Subcutaneous adipose tissue (tissue), 4 donors: ENCODE results near the gene RELCH. TPM values are rescaled to one million over a fixed set of nuclear protein-coding genes. Genes with fewer than 3 reads are reported as not detected.

Source experiments
- total RNA-seq, 4 donors: library from RNA; depleted of rRNA; stranded (reverse); fragments of >200 nt; gene quantifications; one replicate each; pipeline ENCODE4 v1.1.0, GENCODE V29; 2016
- TF ChIP-seq, protein P1 (sequence below): fragments of 450-650 bp; IDR thresholded peaks from one replicate; pipeline ENCODE4 v1.5.1; 2016; ENCODE audit warnings: low read depth, mild to moderate bottlenecking, control low read depth, antibody characterized with exemption, moderate library complexity

Gene RELCH, protein sequence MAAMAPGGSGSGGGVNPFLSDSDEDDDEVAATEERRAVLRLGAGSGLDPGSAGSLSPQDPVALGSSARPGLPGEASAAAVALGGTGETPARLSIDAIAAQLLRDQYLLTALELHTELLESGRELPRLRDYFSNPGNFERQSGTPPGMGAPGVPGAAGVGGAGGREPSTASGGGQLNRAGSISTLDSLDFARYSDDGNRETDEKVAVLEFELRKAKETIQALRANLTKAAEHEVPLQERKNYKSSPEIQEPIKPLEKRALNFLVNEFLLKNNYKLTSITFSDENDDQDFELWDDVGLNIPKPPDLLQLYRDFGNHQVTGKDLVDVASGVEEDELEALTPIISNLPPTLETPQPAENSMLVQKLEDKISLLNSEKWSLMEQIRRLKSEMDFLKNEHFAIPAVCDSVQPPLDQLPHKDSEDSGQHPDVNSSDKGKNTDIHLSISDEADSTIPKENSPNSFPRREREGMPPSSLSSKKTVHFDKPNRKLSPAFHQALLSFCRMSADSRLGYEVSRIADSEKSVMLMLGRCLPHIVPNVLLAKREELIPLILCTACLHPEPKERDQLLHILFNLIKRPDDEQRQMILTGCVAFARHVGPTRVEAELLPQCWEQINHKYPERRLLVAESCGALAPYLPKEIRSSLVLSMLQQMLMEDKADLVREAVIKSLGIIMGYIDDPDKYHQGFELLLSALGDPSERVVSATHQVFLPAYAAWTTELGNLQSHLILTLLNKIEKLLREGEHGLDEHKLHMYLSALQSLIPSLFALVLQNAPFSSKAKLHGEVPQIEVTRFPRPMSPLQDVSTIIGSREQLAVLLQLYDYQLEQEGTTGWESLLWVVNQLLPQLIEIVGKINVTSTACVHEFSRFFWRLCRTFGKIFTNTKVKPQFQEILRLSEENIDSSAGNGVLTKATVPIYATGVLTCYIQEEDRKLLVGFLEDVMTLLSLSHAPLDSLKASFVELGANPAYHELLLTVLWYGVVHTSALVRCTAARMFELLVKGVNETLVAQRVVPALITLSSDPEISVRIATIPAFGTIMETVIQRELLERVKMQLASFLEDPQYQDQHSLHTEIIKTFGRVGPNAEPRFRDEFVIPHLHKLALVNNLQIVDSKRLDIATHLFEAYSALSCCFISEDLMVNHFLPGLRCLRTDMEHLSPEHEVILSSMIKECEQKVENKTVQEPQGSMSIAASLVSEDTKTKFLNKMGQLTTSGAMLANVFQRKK
- total RNA-seq, result 10 to 100 TPM; 36.0 to 52.7 (median 47.8) TPM

DNA sequence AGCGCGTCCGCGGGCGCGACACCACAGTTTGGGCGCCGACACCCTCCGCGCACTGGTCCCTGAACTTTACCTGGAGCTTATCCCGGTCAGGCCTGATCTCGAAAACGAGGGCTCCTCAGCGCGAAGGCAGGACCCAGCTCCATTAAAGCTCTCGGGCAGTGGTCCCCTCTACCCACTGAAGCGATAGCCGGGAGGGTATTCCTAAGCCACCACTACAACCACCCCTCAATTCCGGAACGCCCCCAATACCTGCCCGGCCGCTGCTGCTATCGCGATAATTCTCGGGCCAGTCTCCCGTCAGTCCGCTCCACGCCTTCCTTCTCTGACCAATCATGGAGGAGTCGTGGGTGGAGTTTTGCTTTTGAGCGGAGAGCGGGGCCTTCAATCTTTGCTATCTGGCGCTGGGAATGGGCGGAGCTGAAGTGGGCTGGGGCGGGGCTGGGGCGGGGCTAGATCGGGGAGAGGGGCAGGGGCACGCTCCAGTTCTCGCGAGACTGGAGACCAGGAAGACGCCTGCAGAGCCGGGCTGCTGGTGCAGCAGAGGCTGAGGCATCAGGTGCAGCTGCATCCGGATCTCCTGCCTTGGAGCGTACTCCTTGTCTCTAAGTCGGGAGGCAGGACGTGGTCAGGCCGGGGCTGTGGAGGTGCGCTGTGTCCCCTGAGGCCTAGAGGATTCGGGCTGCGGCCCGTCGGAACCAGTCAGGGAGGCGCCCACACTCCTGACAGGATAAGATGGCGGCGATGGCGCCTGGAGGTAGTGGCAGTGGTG is at the start of gene RELCH, which contains the start of gene PIGN:
TSS of gene RELCH (plus strand) at position 482 of the 769 bp plus-strand sequence. CDS start at position 733, 251 bp downstream.
TSS of gene PIGN (minus strand) at position 283 of the 769 bp plus-strand sequence. CDS start 25,703 bp downstream, outside the sequence.
- TF ChIP-seq, protein P1, sequence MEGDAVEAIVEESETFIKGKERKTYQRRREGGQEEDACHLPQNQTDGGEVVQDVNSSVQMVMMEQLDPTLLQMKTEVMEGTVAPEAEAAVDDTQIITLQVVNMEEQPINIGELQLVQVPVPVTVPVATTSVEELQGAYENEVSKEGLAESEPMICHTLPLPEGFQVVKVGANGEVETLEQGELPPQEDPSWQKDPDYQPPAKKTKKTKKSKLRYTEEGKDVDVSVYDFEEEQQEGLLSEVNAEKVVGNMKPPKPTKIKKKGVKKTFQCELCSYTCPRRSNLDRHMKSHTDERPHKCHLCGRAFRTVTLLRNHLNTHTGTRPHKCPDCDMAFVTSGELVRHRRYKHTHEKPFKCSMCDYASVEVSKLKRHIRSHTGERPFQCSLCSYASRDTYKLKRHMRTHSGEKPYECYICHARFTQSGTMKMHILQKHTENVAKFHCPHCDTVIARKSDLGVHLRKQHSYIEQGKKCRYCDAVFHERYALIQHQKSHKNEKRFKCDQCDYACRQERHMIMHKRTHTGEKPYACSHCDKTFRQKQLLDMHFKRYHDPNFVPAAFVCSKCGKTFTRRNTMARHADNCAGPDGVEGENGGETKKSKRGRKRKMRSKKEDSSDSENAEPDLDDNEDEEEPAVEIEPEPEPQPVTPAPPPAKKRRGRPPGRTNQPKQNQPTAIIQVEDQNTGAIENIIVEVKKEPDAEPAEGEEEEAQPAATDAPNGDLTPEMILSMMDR, result no peak

DNA sequence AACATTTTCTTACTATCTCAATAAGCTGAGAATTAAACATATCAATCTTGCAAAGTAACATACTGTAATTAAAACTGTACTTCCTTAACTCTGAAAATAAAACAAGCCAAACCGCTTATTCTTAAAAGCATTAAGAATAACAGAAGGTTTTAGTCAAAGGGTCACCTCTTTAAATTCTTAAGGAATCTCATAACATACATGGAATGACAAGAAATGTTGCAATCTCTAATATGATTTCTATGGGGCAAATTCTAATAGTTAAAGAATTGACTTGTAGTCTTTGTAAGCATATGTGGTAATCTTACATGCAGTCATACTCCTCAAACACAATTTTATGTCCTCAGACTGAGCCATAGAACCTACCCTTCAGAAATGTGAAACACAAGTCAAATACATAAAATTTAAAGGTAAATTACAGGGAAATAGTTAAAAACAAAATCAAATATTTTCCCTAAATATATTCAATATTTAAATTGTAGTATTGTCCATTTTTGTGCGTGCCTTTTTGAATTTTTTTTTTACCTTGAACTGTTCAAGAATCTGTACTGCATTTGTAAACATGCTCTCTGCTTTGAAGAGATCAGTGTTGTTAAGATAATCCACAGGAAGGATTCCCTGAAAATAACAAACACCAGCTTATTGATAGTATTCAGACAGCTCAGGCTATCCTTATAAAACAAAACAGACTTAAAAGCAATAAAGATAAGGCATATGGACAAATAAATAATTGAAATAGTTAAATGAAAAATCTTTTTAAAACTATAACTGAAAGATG is 48.4 kb upstream of the RELCH start:
- TF ChIP-seq, protein P1, result no peak

DNA sequence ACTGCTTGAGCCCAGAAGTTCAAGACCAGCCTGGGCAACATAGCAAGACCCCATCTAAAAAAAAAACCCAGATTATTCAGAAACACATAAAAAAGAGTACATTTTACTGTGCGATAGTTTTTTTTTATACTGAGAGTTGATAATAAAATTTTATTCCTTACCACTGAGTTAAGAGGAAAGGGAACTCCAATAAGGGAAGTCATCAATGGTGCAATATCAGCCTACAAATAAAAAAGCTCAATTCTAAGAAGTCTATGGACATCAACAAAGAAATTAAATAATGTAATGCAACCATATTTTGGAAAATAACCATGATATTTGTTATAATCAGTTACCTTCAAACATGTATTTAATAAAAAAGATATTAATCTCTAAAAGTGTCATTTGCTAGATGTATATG is 46.8 kb upstream of the RELCH start:
- TF ChIP-seq, protein P1, result no peak

DNA sequence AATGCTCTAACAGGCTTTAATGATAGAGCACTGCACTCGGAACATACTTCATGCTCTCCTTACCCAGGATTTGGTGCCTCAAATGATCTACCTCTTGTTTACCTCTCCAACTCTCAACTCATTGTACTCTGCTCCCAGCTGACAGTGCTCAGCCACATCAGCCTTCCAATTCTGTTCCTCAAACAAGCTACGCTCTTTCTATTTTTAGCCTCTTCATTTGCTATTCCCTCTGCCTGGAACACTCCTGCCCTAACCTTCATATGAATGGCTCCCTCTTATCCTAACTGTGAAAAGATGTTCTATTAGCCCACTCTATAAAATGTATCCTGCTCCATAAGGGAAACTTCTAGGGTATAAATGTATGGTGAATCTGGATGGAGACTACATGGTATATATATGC is 42.7 kb upstream of the RELCH start:
- TF ChIP-seq, protein P1, result no peak

DNA sequence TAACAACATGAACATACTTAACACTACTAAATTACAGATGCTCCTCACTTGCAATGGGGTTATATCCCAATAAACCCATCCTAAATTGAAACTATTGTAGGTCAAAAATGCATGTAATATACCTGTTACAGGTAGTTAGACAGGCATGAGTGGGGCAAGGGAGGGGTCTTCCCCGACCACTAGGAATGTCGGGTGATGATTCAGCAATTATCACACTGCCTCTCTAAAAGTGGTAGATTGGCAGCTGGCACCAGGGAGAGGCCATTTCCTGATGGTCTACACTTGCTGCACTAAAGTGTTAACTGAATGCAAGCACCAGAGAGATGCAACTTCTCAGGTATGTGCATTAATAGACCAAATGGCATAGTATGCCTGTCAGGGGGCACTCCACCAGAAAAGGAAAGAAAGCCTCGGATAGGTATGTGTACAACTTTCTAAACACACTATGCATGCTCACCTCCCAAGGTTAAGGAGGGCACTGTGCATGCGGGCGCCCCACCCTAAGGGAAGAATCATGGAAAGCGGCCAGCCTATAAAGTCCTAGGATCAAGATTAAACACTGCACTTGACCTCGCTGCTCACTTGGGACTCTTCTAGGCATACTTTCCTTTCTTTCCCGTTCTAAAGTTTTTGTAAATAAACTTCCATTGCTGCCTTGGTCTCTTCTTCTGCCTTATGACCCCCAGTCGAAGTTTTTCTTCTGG is 35.8 kb upstream of the RELCH start:
- TF ChIP-seq, protein P1, result no peak
